ENCODE results near the gene CGNL1.

DNA sequence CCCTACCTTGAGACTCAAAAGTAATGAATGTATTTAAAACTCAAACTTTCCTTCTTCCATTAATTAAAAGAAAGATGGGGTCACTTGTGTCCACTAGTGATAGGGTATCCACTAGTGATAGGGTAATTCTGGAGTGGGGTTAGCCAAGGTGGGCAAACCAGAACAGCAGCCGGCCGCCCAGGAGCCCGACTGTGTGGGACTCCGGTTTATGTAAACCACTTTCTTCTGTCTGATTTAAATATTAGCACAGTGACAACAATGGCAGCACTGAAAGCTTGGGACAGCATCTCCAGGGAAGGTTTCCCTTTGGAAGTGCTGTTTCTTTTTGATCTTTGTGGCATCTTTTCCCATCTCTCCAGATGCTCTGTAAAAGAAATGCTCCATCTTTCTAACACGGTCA is 216.1 kb downstream of the CGNL1 start:
- no peak for TF ChIP-seq YY1 (IDR thresholded peaks at IDR 0.05; ENCODE audit: low read depth)
- TF ChIP-seq RAD21 (IDR thresholded peaks at IDR 0.05; ENCODE audit: low read depth) = no peak
- TF ChIP-seq, protein P1, sequence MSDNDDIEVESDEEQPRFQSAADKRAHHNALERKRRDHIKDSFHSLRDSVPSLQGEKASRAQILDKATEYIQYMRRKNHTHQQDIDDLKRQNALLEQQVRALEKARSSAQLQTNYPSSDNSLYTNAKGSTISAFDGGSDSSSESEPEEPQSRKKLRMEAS (IDR thresholded peaks at IDR 0.05) = no peak
- no peak for TF ChIP-seq CEBPB (IDR thresholded peaks at IDR 0.05)
- no peak for TF ChIP-seq TAF1 (IDR thresholded peaks at IDR 0.05; ENCODE audit: low read depth)
- no peak for TF ChIP-seq FOXM1 (IDR thresholded peaks at IDR 0.05; ENCODE audit: borderline replicate concordance, low read depth)
- TF ChIP-seq, protein P2, sequence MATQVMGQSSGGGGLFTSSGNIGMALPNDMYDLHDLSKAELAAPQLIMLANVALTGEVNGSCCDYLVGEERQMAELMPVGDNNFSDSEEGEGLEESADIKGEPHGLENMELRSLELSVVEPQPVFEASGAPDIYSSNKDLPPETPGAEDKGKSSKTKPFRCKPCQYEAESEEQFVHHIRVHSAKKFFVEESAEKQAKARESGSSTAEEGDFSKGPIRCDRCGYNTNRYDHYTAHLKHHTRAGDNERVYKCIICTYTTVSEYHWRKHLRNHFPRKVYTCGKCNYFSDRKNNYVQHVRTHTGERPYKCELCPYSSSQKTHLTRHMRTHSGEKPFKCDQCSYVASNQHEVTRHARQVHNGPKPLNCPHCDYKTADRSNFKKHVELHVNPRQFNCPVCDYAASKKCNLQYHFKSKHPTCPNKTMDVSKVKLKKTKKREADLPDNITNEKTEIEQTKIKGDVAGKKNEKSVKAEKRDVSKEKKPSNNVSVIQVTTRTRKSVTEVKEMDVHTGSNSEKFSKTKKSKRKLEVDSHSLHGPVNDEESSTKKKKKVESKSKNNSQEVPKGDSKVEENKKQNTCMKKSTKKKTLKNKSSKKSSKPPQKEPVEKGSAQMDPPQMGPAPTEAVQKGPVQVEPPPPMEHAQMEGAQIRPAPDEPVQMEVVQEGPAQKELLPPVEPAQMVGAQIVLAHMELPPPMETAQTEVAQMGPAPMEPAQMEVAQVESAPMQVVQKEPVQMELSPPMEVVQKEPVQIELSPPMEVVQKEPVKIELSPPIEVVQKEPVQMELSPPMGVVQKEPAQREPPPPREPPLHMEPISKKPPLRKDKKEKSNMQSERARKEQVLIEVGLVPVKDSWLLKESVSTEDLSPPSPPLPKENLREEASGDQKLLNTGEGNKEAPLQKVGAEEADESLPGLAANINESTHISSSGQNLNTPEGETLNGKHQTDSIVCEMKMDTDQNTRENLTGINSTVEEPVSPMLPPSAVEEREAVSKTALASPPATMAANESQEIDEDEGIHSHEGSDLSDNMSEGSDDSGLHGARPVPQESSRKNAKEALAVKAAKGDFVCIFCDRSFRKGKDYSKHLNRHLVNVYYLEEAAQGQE (IDR thresholded peaks at IDR 0.05; ENCODE audit: low read depth) = no peak
- TF ChIP-seq TCF12 (IDR thresholded peaks at IDR 0.05; ENCODE audit: low read depth) = no peak
- TF ChIP-seq EP300 (IDR thresholded peaks at IDR 0.05; ENCODE audit: borderline replicate concordance) = no peak
- TF ChIP-seq USF1 (IDR thresholded peaks at IDR 0.05) = no peak
